Measurements from ENCODE around the gene TULP4. TPM values are rescaled to one million over a fixed set of nuclear protein-coding genes. Genes with fewer than 3 reads are reported as not detected.
"Not testable (repeated sequence)": the region's sequence is repeated elsewhere in the genome, so short reads cannot be mapped to it uniquely, and the experiment has no call there.

Gene TULP4
- polyA plus RNA-seq, 6 donors from 2014 or later: 8.1 to 42.3 (median 39.1) TPM

DNA sequence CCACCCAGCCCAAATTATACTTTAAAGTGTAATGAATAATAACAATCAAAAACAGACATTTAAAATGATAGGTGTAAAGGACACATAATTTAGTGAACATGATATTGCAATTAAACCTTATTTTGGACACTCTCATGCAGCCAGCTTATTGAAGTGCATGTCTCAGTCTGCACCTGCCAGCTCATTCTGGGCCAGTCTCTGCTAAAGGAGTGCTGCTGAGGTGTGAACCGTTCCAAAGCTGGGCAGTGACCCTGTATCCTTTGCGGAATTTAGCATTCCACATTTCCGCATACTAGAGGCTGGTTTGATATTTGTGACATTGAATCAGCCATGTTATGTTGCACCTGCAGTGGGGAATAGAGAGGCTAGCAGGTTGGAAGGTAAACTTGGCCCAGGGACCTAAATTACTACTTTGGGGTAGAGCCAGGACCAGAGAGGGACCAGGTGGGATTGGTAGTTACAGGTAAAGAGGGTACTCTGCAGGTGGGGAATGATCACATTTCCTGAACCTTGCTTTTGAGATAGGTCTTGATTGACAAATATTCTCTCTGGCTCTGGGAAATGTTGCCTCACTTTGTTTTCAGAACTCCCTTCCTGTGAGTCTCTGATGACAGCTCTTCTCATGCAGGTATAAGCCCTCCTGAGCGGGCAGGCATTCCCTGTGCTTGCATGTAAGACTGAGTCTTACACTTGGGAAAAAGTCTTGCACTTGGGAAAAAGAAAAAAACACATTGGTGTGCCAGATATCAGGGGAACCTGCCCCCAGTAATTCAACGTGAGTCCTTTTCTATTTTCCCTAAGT lies 26.2 kb downstream of the TULP4 start:
- Mint-ChIP-seq H3K27me3 (no peaks in the 10 kb centered on the region), H3K27ac (no peak overlapping the region), H3K4me1 (peaks cover 20 to 56% (median 24%) of the 10 kb centered on the region in 3 donors), H3K4me3 (no peak overlapping the region), H3K9me3 (peaks cover 0 to 3% (median 0%) of the 10 kb centered on the region in 7 donors), H3K36me3 (peaks cover 0 to 8% of the 10 kb centered on the region in 2 donors)
- DNase-seq (no peak), ATAC-seq (ENCODE audit: low read depth in 2 of 2) (no peak)

DNA sequence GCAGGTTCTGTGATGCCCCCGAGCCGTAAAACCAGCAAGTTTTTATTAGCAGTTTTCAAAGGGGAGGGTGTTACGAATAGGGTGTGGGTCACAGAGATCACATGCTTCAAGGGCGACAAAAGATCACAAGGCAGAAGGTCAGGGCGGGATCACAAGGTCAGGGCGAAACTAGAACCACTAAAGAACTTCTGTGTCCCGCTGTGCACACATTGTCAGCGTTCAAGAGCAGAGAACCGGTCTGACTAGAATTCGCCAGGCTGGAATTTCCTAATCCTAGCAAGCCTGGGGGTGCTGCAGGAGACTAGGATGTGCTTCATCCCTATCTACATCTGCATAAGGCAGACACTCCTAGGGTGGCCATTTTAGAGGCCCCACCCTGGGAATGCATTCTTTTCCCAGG lies 26.9 kb downstream of the TULP4 start:
- H3K27me3 Mint-ChIP-seq; H3K4me3 Mint-ChIP-seq; H3K9me3 Mint-ChIP-seq; H3K36me3 Mint-ChIP-seq; DNase-seq; ATAC-seq (ENCODE audit: low read depth in 2 of 2); H3K27ac Mint-ChIP-seq: not testable (repeated sequence)
- H3K4me1 Mint-ChIP-seq: peaks cover 20 to 60% (median 27%) of the 10 kb centered on the region in 3 donors

DNA sequence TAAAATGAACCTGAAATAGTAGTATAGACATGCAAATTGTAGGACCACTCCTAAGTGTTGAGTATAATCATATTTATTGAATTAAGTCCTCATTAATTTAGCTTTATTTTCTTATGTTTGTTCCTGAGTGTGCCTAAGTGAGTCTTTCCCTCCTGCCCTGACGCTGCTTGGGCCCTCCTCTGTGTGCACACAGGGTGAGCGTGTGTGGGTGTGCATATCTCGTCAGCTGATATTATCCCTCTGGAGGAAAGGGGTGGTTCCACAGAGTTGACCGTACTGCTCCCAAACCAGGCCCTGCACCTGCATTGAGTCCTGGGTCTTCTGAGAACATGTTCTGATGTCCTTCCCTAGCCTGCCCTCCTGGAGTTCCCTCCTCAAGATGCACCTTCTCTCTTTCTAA lies 28.0 kb downstream of the TULP4 start:
- Mint-ChIP-seq H3K4me1 (peaks cover 22 to 67% (median 25%) of the 10 kb centered on the region in 3 donors), H3K4me3 (no peak overlapping the region), H3K27ac (peak overlapping the region in 1 of 6 donors; percentile 66), H3K36me3 (peaks cover 0 to 15% of the 10 kb centered on the region in 2 donors), H3K9me3 (peaks cover 0 to 10% (median 2%) of the 10 kb centered on the region in 7 donors), H3K27me3 (no peaks in the 10 kb centered on the region)
- DNase-seq: no peak
- no peak for ATAC-seq (ENCODE audit: low read depth in 2 of 2)

DNA sequence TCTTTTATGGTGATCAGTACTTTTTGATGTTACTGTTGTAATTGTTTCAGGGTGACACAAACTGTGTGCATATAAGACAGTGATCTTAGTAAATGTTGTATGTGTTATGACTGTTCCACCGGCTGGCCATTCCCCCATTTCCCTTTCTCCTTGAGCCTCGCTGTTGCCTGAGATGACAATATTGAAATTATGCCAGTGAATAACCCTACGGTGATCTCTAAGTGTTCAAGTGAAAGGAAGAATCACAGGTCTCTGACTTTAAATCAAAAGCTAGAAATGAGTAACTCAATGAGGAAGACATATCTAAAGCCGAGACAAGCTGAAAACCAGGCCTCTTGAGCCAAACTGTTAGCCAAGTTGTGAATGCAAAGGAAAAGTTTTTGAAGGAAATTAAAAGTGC lies 32.3 kb downstream of the TULP4 start:
- no peak for ATAC-seq (ENCODE audit: low read depth in 2 of 2)
- H3K4me3 Mint-ChIP-seq: no peak overlapping the region
- peaks cover 11 to 44% (median 25%) of the 10 kb centered on the region in 3 donors for H3K4me1 Mint-ChIP-seq
- peaks cover 0 to 26% of the 10 kb centered on the region in 2 donors for H3K36me3 Mint-ChIP-seq
- peak overlapping the region in 1 of 6 donors; percentile 41 for H3K27ac Mint-ChIP-seq
- H3K27me3 Mint-ChIP-seq: no peaks in the 10 kb centered on the region
- DNase-seq: no peak
- peaks cover 0 to 15% (median 6%) of the 10 kb centered on the region in 7 donors for H3K9me3 Mint-ChIP-seq

DNA sequence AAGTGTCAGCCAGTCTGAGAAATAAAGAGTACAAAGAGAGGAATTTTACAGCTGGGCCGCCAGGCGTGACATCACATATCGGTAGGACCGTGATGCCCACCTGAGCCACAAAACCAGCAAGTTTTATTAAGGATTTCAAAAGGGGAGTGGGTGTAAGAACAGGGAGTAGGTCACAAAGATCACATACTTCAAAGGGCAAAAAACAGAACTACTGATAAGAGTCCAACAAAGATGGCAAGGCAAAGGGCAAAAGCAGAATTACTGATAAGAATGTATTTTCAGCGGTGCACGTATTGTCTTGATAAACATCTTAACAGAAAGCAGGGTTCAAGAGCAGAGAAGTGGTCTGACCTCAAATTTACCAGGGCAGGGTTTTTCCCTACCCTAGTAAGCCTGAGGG lies 33.2 kb downstream of the TULP4 start:
- peaks cover 0 to 15% (median 6%) of the 10 kb centered on the region in 7 donors for H3K9me3 Mint-ChIP-seq
- peaks cover 0 to 26% of the 10 kb centered on the region in 2 donors for H3K36me3 Mint-ChIP-seq
- H3K4me1 Mint-ChIP-seq: peaks cover 11 to 36% (median 24%) of the 10 kb centered on the region in 3 donors
- not testable (repeated sequence) for H3K4me3 Mint-ChIP-seq; H3K27me3 Mint-ChIP-seq; ATAC-seq (ENCODE audit: low read depth in 2 of 2); H3K27ac Mint-ChIP-seq; DNase-seq

DNA sequence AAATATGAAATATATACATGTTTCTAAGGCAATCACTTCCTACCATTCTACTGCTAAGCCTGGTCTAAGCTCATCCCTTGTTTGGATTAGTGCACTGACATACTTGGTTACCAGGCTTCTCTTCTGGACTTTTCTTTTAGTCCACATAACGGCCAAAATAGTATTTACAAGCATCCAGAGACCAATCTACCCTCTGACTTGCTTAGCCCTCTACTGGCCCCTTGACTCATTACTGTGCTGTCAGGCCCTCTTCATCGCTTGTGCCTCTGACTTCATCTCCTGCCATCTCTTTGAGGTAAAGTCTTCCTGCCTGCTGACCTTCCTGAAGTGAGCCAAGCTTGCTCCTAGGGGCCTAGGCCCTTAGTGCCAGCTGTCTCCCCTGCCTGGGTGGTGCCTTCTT lies 35.1 kb downstream of the TULP4 start:
- Mint-ChIP-seq H3K27me3 (no peaks in the 10 kb centered on the region), H3K4me3 (no peak overlapping the region), H3K9me3 (peaks cover 0 to 15% (median 6%) of the 10 kb centered on the region in 7 donors), H3K27ac (peak overlapping the region in 2 of 6 donors; percentile 16 to 60), H3K36me3 (peaks cover 0 to 18% of the 10 kb centered on the region in 2 donors), H3K4me1 (peaks cover 8 to 19% (median 18%) of the 10 kb centered on the region in 3 donors)
- DNase-seq (no peak), ATAC-seq (ENCODE audit: low read depth in 2 of 2) (no peak)

DNA sequence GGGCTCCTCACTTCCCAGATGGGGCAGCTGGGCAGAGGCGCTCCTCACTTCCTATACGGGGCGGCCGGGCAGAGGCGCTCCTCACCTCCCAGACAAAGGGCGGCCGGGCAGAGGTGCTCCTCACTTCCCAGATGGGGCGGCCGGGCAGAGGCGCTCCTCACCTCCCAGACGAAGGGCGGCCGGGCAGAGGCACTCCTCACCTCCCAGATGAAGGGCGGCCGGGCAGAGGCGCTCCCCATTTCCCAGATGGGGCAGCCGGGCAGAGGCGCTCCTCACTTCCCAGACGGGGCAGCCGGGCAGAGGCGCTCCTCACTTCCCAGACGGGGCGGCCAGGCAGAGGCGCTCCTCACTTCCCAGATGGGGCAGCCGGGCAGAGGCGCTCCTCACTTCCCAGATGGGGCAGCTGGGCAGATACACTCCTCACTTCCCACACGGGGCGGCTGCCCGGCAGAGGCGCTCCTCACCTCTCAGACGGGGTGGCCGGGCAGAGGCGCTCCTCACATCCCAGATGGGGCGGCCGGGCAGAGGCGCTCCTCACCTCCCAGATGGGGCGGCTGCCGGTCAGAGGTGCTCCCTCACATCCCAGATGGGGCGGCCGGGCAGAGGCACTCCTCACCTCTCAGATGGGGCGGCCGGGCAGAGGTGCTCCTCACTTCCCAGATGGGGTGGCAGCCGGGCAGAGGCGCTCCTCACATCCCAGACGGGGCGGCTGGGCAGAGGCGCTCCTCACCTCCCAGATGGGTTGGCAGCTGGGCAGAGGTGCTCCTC lies 36.7 kb downstream of the TULP4 start:
- H3K27me3 Mint-ChIP-seq, H3K27ac Mint-ChIP-seq: not testable (repeated sequence)

DNA sequence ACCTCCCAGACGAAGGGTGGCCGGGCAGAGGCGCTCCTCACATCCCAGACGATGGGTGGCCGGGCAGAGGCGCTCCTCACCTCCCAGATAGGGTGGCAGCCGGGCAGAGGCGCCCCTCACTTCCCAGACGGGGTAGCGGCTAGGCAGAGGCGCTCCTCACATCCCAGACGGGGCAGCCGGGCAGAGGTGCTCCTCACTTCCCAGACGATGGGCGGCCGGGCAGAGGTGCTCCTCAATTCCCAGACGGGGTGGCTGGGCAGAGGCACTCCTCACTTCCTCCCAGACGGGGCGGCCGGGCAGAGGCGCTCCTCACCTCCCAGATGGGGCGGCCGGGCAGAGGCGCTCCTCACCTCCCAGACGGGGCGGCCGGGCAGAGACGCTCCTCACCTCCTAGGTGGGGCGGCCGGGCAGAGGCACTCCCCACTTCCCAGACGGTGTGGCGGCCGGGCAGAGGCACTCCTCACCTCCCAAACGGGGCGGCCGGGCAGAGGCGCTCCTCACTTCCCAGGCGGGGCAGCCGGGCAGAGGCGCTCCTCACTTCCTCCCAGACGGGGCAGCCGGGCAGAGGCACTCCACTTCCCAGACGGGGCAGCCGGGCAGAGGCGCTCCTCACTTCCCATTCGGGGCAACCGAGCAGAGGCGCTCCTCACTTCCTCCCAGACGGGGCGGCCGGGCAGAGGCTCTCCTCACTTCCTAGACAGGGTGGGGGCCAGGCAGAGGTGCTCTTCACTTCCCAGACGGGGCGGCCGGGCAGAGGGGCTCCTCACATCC lies 37.4 kb downstream of the TULP4 start:
- DNase-seq; H3K27me3 Mint-ChIP-seq; H3K27ac Mint-ChIP-seq; ATAC-seq (ENCODE audit: low read depth in 2 of 2); H3K4me3 Mint-ChIP-seq: not testable (repeated sequence)
- Mint-ChIP-seq H3K9me3 (peaks cover 0 to 12% (median 6%) of the 10 kb centered on the region in 7 donors), H3K4me1 (peaks cover 1 to 15% (median 2%) of the 10 kb centered on the region in 3 donors), H3K36me3 (peaks cover 0 to 17% of the 10 kb centered on the region in 2 donors)

More for the DNA sequence above, 36.7 kb downstream of the TULP4 start:
- ATAC-seq (ENCODE audit: low read depth in 2 of 2); DNase-seq; H3K4me3 Mint-ChIP-seq: not testable (repeated sequence)
- Mint-ChIP-seq H3K9me3 (peaks cover 0 to 15% (median 6%) of the 10 kb centered on the region in 7 donors), H3K4me1 (peaks cover 3 to 13% (median 9%) of the 10 kb centered on the region in 3 donors), H3K36me3 (peaks cover 0 to 18% of the 10 kb centered on the region in 2 donors)

DNA sequence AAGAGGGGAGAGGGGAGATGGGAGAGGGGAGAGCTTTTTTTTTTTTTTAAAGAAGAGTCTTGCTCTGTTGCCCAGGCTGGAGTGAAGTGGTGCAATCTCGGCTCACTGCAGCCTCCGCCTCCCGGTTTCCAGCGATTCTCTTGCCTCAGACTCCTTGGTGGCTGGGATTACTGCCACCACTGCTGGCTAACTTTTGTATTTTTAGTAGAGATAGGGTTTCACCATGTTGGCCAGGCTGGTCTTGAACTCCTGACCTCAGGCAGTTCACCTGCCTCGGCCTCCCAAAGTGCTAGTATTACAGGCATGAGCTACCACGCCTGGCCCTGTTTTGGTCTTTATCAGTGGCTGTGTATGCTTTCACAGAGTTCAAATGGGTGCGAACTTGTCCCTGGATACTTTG lies 38.5 kb downstream of the TULP4 start:
- ATAC-seq (ENCODE audit: low read depth in 2 of 2); H3K9me3 Mint-ChIP-seq; DNase-seq; H3K27me3 Mint-ChIP-seq; H3K27ac Mint-ChIP-seq; H3K36me3 Mint-ChIP-seq; H3K4me3 Mint-ChIP-seq; H3K4me1 Mint-ChIP-seq: not testable (repeated sequence)

DNA sequence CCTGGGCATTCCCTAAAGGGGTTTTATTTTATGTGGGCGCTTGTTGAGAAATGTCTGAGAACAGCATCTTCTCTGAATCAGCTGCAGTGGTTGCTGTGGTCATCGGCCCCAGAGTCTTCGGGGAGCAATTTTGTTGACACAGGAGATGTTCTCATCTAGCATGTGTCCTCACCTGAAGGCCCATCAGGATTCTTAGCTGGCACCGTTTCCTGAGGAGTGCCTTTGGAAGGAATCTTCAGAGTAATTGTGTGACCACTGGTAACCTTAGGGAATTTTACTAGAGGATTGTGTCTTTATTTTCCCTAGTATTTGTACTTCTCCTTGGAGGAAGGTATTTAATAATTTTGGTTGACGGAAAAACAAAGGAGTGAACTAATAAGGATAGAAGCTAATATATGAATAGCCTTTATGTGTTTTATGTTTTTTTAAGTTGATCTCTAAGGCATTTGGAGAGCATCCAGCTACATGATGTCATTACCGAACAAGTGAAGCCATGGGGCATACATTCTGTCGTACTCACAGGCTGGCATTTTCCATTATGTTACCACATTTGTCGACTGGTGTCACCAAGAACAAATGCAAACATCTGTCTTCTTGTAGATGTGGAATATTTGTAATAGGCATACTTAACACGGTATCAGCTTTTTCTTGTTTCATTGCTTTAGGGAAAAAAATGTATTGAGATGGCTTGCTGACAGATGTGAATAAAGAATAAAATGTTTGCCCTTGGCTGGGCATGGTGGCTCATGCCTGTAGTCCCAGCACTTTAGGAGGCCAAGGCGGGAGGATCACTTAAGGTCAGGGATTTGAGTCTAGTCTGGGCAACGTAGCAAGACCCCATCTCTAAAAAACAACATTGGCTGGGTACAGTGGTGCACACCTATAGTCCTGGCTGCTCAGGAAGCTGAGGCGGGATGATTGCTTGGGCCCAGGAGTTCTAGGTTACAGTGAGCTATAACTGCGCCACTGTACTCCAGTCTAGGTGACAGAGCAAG lies 41.9 kb downstream of the TULP4 start:
- H3K4me1 Mint-ChIP-seq: peaks cover 11 to 29% (median 24%) of the 10 kb centered on the region in 3 donors
- no peak for DNase-seq
- no peaks in the 10 kb centered on the region for H3K27me3 Mint-ChIP-seq
- H3K9me3 Mint-ChIP-seq: peaks cover 0 to 2% (median 0%) of the 10 kb centered on the region in 7 donors
- H3K36me3 Mint-ChIP-seq: no peaks in the 10 kb centered on the region
- no peak overlapping the region for H3K4me3 Mint-ChIP-seq
- no peak overlapping the region for H3K27ac Mint-ChIP-seq
- no peak for ATAC-seq (ENCODE audit: low read depth in 2 of 2)

DNA sequence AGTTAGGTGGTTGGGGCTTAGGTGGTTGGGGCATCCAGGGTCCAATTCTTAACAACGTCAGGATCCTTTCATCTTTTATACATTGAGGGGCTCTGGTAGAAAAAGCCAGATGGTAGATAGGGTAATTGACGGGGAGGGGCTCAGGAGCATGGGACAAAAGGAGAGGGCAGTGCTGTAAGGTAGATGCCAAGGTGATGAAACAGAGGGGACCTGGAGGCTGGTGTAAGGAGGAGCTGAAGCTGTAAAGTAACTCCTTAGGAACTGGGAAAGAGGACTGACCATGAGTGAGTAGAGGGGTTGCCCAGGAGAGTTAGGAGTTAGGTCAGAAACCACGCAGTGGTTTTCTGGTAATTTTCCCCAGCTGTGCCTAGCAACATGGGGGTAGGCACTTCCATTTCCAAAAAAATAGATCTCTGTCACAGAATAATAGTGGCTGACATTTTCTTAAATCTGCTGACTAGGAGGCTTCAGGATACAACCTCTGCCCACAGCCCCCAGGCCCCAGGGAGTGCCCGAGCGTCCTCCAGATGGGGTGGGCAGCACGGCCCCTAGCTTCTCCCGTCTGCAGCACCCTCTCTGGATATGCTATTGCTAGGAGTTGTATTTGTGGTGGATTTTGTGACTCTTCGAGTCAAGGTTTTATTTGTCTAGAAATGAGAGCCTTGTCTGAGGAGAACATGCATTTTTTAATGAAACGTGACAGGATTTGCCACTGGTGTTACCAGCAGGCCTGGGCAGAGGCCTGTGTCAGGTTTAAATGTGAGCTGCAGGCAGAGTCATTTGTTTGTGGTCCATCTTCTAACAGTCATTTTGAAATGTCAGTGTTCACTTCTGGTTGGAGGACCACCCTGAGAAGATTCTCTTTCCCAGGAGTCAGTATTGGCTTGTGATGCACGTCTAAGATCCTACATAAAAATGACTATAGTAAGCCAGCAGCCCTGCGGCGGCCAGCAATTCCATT lies 44.6 kb downstream of the TULP4 start:
- Mint-ChIP-seq H3K4me1 (peaks cover 23 to 52% (median 36%) of the 10 kb centered on the region in 3 donors), H3K9me3 (no peaks in the 10 kb centered on the region), H3K27ac (peak overlapping the region in 3 of 6 donors; percentile 27 to 35 (median 32)), H3K27me3 (no peaks in the 10 kb centered on the region), H3K4me3 (no peak overlapping the region), H3K36me3 (no peaks in the 10 kb centered on the region)
- no peak for DNase-seq
- ATAC-seq (ENCODE audit: low read depth in 2 of 2): no peak
